K562 (cell line): Measurements from ENCODE around the gene FAM53A. TPM values are rescaled to one million over a fixed set of nuclear protein-coding genes. Genes with fewer than 3 reads are reported as not detected.
A peak's percentile ranks its signal among the peaks of the same experiment; 100 is the strongest.

Source experiments
- BCL6 ChIP-seq: fragments of 250-450 bp; sonication (Bioruptor Pico); IDR thresholded peaks from 2 replicates; pipeline ENCODE4 v1.4.0; 2020
- CLOCK ChIP-seq: fragments of 250-450 bp; sonication (Bioruptor Pico); IDR thresholded peaks from 2 replicates; pipeline ENCODE4 v1.4.0; 2020; ENCODE audit warnings: mild to moderate bottlenecking, moderate library complexity, borderline replicate concordance
- CXXC5 ChIP-seq: fragments of 250-450 bp; sonication (Bioruptor Pico); IDR thresholded peaks from 2 replicates; pipeline ENCODE4 v1.8.0; 2022; ENCODE audit warnings: inconsistent platforms, mild to moderate bottlenecking, moderate library complexity
- E4F1 ChIP-seq: fragments of 250-450 bp; sonication (Bioruptor Pico); IDR thresholded peaks from 2 replicates; pipeline ENCODE4 v1.5.0; 2021; ENCODE audit warnings: mild to moderate bottlenecking, borderline replicate concordance
- JUND ChIP-seq, 2 experiments: IDR thresholded peaks; 2 replicates in 1 of 2; 3 replicates in 1 of 2; pipeline ENCODE4 v1.6.1; 2011; ENCODE audit warnings: borderline replicate concordance in 2 of 2, low read depth in 2 of 2, low read length in 2 of 2, improper control_type of control experiment in 1 of 2, missing biosample characterization in 1 of 2, missing genetic modification characterization in 1 of 2, missing genetic modification reagents in 1 of 2
- KAT7 ChIP-seq: sonication (generic); formaldehyde crosslinking; IDR thresholded peaks from 2 replicates; pipeline ENCODE4 v1.8.0; 2022; ENCODE audit warnings: missing genetic modification reagents, mild to moderate bottlenecking, borderline replicate concordance
- LARP7 ChIP-seq: fragments of 450-650 bp; IDR thresholded peaks from 2 replicates; pipeline ENCODE4 v1.6.1; 2016
- SETDB1 ChIP-seq: IDR thresholded peaks from one replicate; pipeline ENCODE4 v1.6.1; 2012; ENCODE audit warnings: low read length, control low read depth, inconsistent platforms
- SMARCA4 ChIP-seq: fragments of 450-650 bp; IDR thresholded peaks from 2 replicates; pipeline ENCODE4 v1.6.1; 2016
- SREBF2 ChIP-seq: sonication (generic); formaldehyde crosslinking; IDR thresholded peaks from 2 replicates; pipeline ENCODE4 v1.4.0; 2020; ENCODE audit warnings: mild to moderate bottlenecking, missing genetic modification reagents
- TSC22D4 ChIP-seq: fragments of 450-650 bp; IDR thresholded peaks from 2 replicates; pipeline ENCODE4 v1.6.1; 2016; ENCODE audit warnings: missing genetic modification characterization, missing biosample characterization, control low read depth
- ZBTB1 ChIP-seq: sonication (generic); formaldehyde crosslinking; IDR thresholded peaks from 2 replicates; pipeline ENCODE4 v1.8.1; 2023; ENCODE audit warnings: missing genetic modification reagents, low read depth, mild to moderate bottlenecking, borderline replicate concordance
- ZNF143 ChIP-seq: sonication (generic); formaldehyde crosslinking; IDR thresholded peaks from 2 replicates; pipeline ENCODE4 v1.9.0; 2022; ENCODE audit warnings: mild to moderate bottlenecking, missing genetic modification reagents
- ZNF3 ChIP-seq: fragments of 250-450 bp; sonication (Bioruptor Pico); IDR thresholded peaks from 2 replicates; pipeline ENCODE4 v1.5.0; 2021; ENCODE audit warnings: mild to moderate bottlenecking, moderate library complexity
- ZNF512 ChIP-seq: IDR thresholded peaks from 2 replicates; pipeline ENCODE4 v1.6.1; 2016; ENCODE audit warnings: missing genetic modification characterization, missing compliant biosample characterization
- ZNF76 ChIP-seq: fragments of 250-450 bp; sonication (Bioruptor Pico); IDR thresholded peaks from 2 replicates; pipeline ENCODE4 v1.4.0; 2020; ENCODE audit warnings: mild to moderate bottlenecking, moderate library complexity, borderline replicate concordance
- polyA plus RNA-seq, 8 experiments: library from polyadenylated mRNA; depleted of rRNA in 4 of 8; stranded (reverse) in 5 of 8; unstranded in 3 of 8; fragments of >200 nt; fragmentation: Nextera tagmentation in 2 of 8; fragmentation: Illumina TruSeq in 1 of 8; extraction: Ambion mirVana in 2 of 8; extraction: Trizol in 1 of 8; gene quantifications; 2 replicates each; pipeline versions ENCODE4 v1.2.1 to v1.2.3, GENCODE V29; 2011 to 2014; ENCODE audit warnings: inconsistent platforms in 1 of 8, missing spikeins in 1 of 8
- total RNA-seq, 7 experiments: library from RNA; depleted of rRNA in 6 of 7; stranded (reverse); fragments of >200 nt in 6 of 7; fragmentation: Illumina TruSeq in 2 of 7; extraction: Trizol in 2 of 7; gene quantifications; 2 replicates each; pipeline versions ENCODE4 v1.2.1 to v1.2.3, GENCODE V29; 2011 to 2021; ENCODE audit warnings: low replicate concordance in 1 of 7
- TF ChIP-seq, protein P1 (sequence below): fragments of 200-800 bp; sonication (Bioruptor generic); IDR thresholded peaks from 2 replicates; pipeline ENCODE4 v1.6.1; 2017; ENCODE audit warnings: missing genetic modification characterization, missing compliant biosample characterization
- TF ChIP-seq, protein P2 (sequence below), 2 experiments: IDR thresholded peaks; 2 replicates each; pipeline ENCODE4 v1.6.1; 2012; ENCODE audit warnings: improper control_type of control experiment in 2 of 2, low read depth in 2 of 2, low read length in 2 of 2, borderline replicate concordance in 1 of 2

Gene FAM53A
- total and polyA plus RNA-seq, 9 of the 15 experiments (the other 6 are each of a cell fraction or from before 2014, with no cell fraction given) = 0.53 to 2.7 (median 1.4) TPM; not detected in 2

DNA sequence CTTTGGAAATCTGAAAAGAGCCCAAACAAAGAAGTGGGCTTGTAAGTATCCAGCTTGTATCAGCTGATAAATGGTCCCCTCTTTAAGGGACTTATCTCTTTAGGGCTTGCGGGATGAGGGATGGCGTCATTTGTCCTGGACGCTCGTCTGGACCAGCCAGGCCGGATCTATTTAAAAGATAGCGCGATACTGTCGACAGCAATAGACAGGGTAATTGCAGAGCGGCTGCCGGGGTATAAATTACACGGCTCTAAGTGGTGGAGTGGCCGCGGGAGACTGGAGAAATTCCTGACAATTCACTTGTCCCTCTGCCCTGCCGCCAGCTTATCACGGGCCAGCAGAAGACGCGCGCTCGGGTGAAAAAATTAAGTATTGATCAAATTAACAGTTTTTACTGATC lies 90.7 kb downstream of the FAM53A start (continued):
- no peak for TF ChIP-seq E4F1 (CRISPR knock-in tag)
- no peak for TF ChIP-seq SETDB1
- TF ChIP-seq CLOCK (CRISPR knock-in tag) = no peak
- TF ChIP-seq, protein P1, sequence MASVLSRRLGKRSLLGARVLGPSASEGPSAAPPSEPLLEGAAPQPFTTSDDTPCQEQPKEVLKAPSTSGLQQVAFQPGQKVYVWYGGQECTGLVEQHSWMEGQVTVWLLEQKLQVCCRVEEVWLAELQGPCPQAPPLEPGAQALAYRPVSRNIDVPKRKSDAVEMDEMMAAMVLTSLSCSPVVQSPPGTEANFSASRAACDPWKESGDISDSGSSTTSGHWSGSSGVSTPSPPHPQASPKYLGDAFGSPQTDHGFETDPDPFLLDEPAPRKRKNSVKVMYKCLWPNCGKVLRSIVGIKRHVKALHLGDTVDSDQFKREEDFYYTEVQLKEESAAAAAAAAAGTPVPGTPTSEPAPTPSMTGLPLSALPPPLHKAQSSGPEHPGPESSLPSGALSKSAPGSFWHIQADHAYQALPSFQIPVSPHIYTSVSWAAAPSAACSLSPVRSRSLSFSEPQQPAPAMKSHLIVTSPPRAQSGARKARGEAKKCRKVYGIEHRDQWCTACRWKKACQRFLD (CRISPR knock-in tag) = no peak
- TF ChIP-seq ZBTB1 = no peak
- no peak for TF ChIP-seq TSC22D4
- TF ChIP-seq LARP7 = no peak
- no peak for TF ChIP-seq ZNF3 (CRISPR knock-in tag)
- TF ChIP-seq BCL6 = no peak
- peak; percentile 39; the same call in 1 of the 2 replicates for TF ChIP-seq CXXC5 (CRISPR knock-in tag)
- no peak for TF ChIP-seq SREBF2 (CRISPR knock-in tag)
- peak; percentile 66; the same call in 1 of the 2 replicates for TF ChIP-seq JUND (IDR thresholded peaks at IDR 0.05; ENCODE audit: borderline replicate concordance, low read depth, low read length)
- peak; percentile 63; the same call in 1 of the 3 replicates for TF ChIP-seq JUND (tag; IDR thresholded peaks at IDR 0.05; ENCODE audit: borderline replicate concordance, low read depth, low read length)
- no peak for TF ChIP-seq ZNF143 (CRISPR knock-in tag)
- TF ChIP-seq KAT7 (CRISPR knock-in tag) = no peak
- TF ChIP-seq, protein P2, sequence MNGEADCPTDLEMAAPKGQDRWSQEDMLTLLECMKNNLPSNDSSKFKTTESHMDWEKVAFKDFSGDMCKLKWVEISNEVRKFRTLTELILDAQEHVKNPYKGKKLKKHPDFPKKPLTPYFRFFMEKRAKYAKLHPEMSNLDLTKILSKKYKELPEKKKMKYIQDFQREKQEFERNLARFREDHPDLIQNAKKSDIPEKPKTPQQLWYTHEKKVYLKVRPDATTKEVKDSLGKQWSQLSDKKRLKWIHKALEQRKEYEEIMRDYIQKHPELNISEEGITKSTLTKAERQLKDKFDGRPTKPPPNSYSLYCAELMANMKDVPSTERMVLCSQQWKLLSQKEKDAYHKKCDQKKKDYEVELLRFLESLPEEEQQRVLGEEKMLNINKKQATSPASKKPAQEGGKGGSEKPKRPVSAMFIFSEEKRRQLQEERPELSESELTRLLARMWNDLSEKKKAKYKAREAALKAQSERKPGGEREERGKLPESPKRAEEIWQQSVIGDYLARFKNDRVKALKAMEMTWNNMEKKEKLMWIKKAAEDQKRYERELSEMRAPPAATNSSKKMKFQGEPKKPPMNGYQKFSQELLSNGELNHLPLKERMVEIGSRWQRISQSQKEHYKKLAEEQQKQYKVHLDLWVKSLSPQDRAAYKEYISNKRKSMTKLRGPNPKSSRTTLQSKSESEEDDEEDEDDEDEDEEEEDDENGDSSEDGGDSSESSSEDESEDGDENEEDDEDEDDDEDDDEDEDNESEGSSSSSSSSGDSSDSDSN (IDR thresholded peaks at IDR 0.05; ENCODE audit: borderline replicate concordance in 1 of 2, low read depth in 2 of 2, low read length in 2 of 2) = no peak
- no peak for TF ChIP-seq ZNF512
- no peak for TF ChIP-seq SMARCA4
- TF ChIP-seq ZNF76 = no peak
